Upper lobe of right lung (tissue), 1 donor: ENCODE measurements around the gene GPN2. TPM values are rescaled to one million over a fixed set of nuclear protein-coding genes. Genes with fewer than 3 reads are reported as not detected.

Experiments used
- ATAC-seq: fragments of 200-7000 bp; cut with Tn5 transposase; one replicate; pipeline ENCODE4 v1.9.1; 2020; ENCODE audit warnings: mild to moderate bottlenecking, moderate library complexity
- DNase-seq: peaks from one replicate; pipeline ENCODE4 v3.0.0-alpha.2; 2020
- H3K27ac ChIP-seq: fragments of 200-600 bp; one replicate; pipeline ENCODE4 v1.8.0; 2022
- H3K27me3 ChIP-seq: fragments of 200-600 bp; one replicate; pipeline ENCODE4 v1.8.0; 2022; ENCODE audit warnings: mild to moderate bottlenecking
- H3K36me3 ChIP-seq: fragments of 200-600 bp; one replicate; pipeline ENCODE4 v1.8.0; 2022
- H3K4me1 ChIP-seq: fragments of 200-600 bp; one replicate; pipeline ENCODE4 v1.8.0; 2022
- H3K4me3 ChIP-seq: fragments of 200-600 bp; one replicate; pipeline ENCODE4 v1.8.0; 2022; ENCODE audit warnings: mild to moderate bottlenecking
- H3K9me3 ChIP-seq: fragments of 200-600 bp; one replicate; pipeline ENCODE4 v1.8.0; 2022
- intact Hi-C: fragments of 100-400 bp; cut with DNase I; formaldehyde crosslinking; loops from one replicate; pipeline ENCODE4 v1.11.0; 2022
- total RNA-seq: library from RNA; stranded (reverse); fragmentation: NEBNext Ultra II Directional; extraction: Animal tissue kit (Norgen Biotek cat#: 25700); gene quantifications from one replicate; pipeline ENCODE4 v1.2.1, GENCODE V29; 2021
- TF ChIP-seq, protein P1 (sequence below): fragments of 200-600 bp; IDR thresholded peaks from one replicate; pipeline ENCODE4 v1.8.0; 2022; ENCODE audit warnings: antibody characterized with exemption
- donor health status: DM: no; HTN: yes; CAD: no; lungs with severe emphysema.

Gene GPN2
- total RNA-seq, 1 donor from 2014 or later: 24.6 TPM

DNA sequence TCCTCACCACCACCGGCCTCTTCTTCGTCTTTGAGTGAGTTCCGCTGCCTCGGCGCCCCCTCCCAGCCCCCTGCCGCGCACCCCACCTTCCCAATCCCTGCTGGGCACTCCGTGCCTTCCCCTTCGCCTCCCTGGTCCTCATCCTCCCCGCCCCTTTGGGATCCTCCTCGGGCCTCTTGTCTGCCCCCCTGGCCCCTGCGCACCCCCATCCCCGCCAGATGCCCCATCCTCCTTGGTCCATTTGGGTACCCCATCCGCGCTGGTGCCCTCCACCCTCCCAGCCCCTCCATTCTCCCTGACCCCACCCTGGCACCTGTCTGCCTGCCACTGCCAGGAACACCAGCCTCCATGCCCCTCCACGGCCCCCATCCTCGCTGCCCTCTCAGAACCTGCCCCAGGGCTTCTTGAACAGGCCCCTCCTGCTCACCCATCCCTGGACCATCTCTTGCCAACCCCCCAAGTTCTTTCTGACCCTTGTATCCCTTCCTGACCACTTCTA, 62.9 kb downstream of the GPN2 start:
- Histone ChIP-seq H3K4me3 (peak overlapping the region; percentile 67), H3K27ac (peak overlapping the region; percentile 73), H3K4me1 (peaks cover 40% of the 10 kb centered on the region), H3K27me3 (no peaks in the 10 kb centered on the region), H3K36me3 (peaks cover 2% of the 10 kb centered on the region), H3K9me3 (no peaks in the 10 kb centered on the region)
- intact Hi-C loops: no loop called here
- TF ChIP-seq, protein P1, sequence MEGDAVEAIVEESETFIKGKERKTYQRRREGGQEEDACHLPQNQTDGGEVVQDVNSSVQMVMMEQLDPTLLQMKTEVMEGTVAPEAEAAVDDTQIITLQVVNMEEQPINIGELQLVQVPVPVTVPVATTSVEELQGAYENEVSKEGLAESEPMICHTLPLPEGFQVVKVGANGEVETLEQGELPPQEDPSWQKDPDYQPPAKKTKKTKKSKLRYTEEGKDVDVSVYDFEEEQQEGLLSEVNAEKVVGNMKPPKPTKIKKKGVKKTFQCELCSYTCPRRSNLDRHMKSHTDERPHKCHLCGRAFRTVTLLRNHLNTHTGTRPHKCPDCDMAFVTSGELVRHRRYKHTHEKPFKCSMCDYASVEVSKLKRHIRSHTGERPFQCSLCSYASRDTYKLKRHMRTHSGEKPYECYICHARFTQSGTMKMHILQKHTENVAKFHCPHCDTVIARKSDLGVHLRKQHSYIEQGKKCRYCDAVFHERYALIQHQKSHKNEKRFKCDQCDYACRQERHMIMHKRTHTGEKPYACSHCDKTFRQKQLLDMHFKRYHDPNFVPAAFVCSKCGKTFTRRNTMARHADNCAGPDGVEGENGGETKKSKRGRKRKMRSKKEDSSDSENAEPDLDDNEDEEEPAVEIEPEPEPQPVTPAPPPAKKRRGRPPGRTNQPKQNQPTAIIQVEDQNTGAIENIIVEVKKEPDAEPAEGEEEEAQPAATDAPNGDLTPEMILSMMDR: no peak
- no peak for DNase-seq
- ATAC-seq: no peak

- Histone ChIP-seq H3K4me3 (peak within 1 kb of the TSS; percentile 67), H3K9me3 (no peaks in the 10 kb centered on the region), H3K27me3 (no peaks in the 10 kb centered on the region), H3K27ac (peak within 1 kb of the TSS; percentile 83), H3K36me3 (no peaks in the 10 kb centered on the region), H3K4me1 (peaks cover 39% of the 10 kb centered on the region)
- intact Hi-C loops: no loop called here
- TF ChIP-seq, protein P1: peak; percentile 36
- ATAC-seq: peak; percentile 94
- peak; percentile 90 for DNase-seq
Observed at GRCh38 chr1:26826261-26827105, 63.6 kb downstream of the GPN2 start, which contains the start of gene ZDHHC18. Gene ZDHHC18 (plus strand): TSS chr1:26826688. CDS start chr1:26826805, 117 bp downstream.

Other genes with a start within 250 kb of the GPN2 start
- 64.3 TPM for gene ARID1A, start 194.3 kb downstream of the GPN2 start, total RNA-seq
- 16.7 TPM for gene PIGV, start 102.3 kb downstream of the GPN2 start, total RNA-seq
- gene ZDHHC18, start 63.6 kb downstream of the GPN2 start, total RNA-seq: 26.2 TPM
- gene SFN, start 27.1 kb downstream of the GPN2 start, total RNA-seq: 83.8 TPM
- 18.1 TPM for gene GPATCH3, start 10.2 kb upstream of the GPN2 start, total RNA-seq
- gene NR0B2, start 23.7 kb upstream of the GPN2 start, total RNA-seq: 2.5 TPM
- gene NUDC, start 31.5 kb upstream of the GPN2 start, total RNA-seq: 49.6 TPM
- 10.5 TPM for gene KDF1, start 70.2 kb upstream of the GPN2 start, total RNA-seq
- 16.2 TPM for gene TRNP1, start 103.4 kb upstream of the GPN2 start, total RNA-seq
- gene TENT5B, start 122.6 kb upstream of the GPN2 start, total RNA-seq: 29.1 TPM